HG03558 (cell line): ENCODE results near the gene SCIN.
A peak's percentile ranks its signal among the peaks of the same experiment; 100 is the strongest.

Source experiments
- ATAC-seq: cut with Tn5 transposase; IDR thresholded peaks from one replicate; pipeline ENCODE4 v1.9.1; 2021; ENCODE audit warnings: moderate number of reproducible peaks; ENCODE audit not compliant: unreplicated experiment; ENCODE audit errors: extremely low read depth

SCIN gene

DNA sequence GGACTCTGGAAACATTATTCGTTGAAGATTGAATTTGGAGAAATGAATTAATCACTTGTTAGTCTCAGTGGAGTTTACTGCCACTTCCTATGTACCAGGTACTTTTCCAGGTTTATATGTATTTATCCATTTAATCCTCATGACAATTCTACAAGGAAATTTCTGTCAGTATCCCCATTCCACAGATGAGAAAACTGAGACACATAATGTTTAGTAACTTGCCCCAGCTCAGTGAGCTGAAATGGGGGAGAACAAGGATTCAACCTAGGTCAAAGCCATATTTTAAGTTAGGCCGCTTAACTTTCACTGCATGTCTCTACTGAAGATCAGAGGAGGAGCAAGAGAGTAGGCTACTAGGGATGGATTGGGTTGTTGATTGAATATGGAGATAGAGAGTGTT, 4.6 kb upstream of the SCIN start:
- ATAC-seq = no peak

DNA sequence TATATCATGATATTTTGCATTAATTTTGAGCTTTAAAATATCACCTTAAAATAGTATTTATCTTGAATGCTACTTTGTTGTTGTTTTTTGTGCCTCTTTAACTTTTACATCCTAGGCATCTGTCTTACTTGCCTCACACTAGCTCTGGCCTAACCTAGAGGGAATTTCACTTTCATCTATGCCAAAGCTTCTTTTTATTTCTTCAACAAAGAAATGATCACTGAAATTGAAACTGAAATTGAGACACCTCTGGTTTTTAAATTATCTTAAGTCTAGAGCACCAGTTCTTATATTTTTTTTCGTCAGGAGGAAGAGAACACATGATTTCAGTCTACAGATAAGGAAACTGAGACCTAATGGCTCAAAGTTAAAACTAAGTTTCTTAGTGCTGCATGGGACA, 3.5 kb upstream of the SCIN start:
- peak; percentile 76 for ATAC-seq

DNA sequence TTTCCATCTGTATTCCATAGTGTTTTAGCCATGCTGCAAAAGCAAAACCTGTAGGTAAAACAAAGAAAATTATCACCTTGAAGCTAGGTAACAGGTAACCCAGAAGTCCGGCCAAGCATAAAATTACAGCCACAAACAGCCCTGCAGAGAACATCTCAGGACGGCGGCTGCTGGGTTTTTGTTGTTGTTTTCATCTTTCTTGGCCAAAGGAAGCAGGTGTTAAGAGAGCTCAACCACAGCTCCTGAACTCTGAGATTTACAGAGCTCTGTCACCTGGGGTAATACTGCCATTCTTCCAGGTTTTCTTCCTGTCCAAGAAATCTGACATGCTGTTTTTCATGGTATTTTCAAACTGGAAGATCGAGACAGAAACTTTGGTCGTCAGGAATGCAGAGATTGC, 847 bp upstream of the SCIN start:
- no peak for ATAC-seq

DNA sequence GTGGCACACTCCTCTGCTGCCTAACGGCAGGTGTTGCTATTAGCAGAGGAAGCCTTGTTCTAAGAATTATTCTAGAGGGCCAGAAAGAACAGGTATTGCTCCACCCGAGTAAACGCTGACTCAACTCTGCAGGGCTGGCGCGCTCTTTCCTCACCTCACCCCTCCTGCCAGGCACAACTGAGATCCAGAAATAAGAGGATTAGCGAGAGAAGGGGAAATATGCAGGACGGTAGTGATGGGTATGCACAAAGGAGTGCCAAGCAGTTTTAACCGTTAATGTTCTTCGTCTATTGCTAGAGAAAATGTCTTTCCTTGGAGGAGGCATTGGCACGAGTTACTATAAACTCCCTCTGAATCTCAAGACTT, 369 bp upstream of the SCIN start:
- ATAC-seq = no peak

DNA sequence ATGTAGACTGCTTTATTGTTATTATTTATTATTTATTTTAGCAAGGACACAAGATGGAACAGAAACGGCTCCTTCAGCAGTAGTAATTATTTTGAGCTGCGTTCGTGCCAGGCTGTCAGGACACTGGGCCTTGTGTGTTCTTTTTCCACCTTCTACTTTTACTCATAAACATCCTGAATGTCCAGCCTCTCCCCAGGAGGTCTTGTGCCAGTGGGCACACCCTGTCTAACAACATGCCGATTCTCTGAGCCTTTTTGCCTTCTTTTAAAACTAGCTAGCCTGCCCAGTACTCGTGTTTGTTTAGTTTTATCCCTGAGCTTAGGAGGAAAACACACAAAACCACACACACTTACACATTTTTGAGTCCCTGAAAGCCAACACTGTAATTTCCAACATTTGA, 1.2 kb downstream of the SCIN start:
- ATAC-seq = no peak

DNA sequence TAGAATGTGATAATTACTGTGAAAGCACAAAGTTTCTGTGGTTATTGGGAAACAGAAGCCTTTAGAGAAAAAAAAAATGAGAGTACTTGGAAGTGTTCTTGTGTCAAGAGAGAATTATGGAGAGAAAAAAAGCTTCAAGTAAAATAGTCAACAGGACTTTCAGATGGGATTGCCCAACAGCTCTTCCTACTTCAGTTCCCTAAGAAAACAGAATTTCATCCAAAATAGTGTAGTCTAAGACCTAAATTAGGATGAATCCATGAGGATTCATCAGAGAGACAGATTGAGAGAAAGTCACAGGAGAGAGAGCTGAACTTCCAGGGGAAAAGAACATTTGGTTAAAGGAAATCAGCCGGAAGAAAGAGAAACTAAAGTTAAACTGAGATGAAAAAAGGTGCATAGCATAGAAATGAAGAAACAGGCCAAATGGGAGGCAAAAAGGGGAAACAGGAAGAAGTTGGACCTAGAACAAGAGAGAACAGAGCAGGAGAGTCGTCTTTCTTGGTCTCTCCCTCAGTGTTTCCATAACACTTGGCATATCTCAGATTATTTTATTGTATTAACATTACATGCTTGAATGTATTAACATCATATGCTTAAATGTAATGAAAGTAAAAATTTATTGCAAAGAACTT, 2.5 kb downstream of the SCIN start:
- ATAC-seq = no peak

DNA sequence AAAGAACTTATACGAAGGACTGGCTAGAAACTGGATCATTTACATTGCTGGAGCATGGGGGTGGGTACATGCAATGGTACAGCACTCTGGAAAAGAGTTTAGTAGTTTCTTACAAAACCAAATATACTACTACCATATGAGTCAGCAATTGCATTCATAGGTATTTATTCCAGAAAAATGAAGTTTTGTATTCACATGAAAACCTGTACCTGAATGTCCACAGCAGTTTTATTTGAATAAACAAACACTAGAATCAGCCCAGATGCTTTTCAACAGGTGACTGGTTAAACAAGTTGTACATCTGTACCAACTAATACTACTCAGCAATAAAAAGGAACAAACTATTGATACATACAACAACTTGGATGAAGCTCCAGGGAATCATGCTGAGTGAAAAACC, 3.4 kb downstream of the SCIN start:
- ATAC-seq = no peak

DNA sequence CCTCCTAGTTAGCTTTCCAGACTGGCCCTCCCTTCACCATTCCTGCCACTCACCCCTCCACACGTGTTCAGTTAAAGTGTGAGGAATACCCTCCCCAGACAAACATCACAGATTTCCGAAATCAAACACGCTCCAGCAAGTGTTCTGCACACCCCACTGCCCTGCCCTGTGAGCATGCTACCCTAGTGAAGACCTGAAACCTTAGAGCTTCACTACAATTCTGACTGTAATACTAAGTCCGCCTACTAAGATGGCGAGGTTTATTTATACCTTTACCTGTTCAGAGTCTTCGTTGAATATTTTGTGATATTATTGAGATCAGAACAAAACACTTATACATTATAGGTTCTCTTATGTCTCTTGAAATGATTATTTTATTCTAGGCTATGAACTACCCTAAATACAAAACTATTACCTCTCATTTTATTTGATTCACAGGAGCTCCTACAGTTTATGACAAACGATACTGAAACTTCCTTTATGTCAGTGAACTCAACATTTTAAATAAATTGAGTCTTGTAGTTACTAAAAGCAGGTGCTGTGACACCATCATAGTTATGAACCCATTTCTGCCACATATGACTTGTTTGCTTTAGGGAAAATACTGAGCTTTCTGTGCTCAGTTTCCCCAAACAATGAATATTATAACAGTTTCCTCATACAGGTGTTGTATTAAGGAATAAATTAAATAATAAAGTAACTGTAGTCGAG, 8.6 kb downstream of the SCIN start:
- peak; percentile 41 for ATAC-seq

DNA sequence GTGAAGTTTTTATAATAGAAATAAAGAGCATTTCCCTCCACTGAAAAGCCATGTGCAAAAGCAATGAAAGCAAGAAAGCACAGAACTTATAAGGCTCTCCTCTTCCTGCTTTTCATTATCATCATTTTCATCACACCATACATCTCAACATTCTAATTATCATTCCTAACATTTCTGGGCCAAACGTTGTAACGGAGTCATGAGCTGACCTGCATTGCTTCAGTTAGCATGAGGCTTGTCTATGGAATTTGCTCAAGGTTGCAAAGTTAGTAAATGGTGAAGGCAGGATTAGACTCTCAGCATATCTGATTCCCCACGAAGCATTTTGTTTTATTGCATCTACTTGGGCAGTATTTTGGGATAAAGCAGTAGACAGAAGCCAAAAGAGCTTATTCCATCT, 11.4 kb downstream of the SCIN start:
- no peak for ATAC-seq

DNA sequence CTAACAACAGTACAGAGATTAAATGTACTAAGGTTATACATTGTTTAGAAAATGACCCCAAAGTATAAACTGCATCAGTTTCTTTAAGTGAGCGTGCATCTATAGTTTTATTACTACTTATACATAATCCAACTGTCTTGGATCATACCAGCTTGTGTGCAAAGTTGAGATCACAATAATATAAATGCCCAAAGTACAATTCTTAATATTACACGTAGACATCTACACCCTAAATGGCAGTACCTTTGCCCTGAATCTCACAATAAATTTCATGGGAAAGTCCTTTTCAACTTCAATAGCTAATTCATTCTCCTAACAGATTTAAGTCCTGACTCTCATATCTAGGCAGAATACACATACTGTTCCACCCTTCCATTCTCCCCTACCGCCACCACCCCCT, 11.8 kb downstream of the SCIN start:
- no peak for ATAC-seq

DNA sequence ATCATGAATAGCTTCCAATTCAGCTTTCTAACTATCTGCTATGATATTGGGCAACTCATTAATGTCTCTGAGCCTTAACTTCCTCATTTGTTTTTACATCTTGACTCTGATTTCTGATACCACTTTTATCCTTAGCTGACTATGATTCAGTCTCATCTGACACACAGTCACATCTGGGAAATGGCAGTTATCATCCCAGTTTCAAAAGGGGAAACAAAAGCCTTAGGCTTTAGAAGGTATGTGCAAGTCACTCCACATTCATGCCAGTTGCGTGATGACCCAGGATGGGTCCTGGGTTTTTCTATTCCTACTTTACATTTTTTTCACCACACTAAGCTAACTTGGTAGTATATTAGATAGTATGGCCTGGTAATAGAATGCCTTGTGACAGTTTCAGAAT, 12.7 kb downstream of the SCIN start:
- no peak for ATAC-seq

DNA sequence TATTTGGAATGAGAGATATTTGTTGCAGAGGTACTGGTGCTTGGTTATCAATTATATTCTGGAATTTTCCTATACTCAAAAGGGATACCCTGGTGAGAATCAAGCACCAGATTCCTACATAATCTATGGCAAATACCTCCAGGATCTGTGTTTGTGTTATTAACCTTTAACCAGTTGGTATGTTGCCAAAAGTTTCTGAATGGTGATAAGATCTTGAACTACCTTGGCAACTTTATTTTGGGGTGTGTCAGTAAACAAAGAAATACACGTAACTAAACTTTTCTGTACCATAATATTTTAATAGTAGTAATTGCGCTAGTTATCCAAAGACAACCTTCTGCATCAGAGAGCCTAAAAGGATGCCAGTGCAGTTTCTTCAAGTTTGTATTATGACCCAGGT, 13.4 kb downstream of the SCIN start:
- ATAC-seq = no peak

DNA sequence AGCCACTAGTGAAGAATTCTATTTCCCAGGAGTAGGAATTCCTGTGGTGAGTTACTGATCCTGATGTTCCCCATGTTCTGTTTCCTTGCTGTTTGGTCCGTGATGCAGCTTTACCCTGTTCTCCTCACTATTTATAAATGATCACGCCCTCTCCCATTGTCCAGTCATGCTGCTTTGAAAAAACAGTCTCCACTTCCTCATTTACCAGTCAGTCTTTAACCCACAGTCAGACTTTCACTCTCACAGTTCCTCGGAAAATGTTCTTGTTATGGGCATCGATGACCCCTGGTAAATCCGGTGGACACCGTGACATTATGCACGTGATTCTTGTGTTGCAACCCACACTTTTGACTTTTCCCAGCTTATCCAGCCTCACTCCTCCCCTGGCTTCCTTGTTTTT, 14.4 kb downstream of the SCIN start:
- peak; percentile 95 for ATAC-seq

DNA sequence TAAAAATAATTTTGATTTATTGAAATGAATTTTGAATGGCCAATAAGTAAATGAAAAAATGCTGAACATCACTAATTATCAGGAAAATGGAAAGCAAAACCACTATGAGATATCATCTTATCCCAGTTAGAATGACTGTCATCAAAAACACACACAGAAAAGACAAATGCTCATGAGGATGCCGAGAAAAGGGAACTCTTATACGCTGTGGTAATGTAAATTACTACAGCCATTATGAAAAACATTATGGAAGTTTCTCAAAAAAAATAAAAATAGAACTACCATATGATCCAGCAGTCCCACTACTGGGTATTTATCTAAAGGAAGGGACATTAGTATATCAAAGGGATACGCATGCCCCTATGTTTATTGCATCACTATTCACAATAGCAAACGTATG, 15.8 kb downstream of the SCIN start:
- ATAC-seq = no peak

DNA sequence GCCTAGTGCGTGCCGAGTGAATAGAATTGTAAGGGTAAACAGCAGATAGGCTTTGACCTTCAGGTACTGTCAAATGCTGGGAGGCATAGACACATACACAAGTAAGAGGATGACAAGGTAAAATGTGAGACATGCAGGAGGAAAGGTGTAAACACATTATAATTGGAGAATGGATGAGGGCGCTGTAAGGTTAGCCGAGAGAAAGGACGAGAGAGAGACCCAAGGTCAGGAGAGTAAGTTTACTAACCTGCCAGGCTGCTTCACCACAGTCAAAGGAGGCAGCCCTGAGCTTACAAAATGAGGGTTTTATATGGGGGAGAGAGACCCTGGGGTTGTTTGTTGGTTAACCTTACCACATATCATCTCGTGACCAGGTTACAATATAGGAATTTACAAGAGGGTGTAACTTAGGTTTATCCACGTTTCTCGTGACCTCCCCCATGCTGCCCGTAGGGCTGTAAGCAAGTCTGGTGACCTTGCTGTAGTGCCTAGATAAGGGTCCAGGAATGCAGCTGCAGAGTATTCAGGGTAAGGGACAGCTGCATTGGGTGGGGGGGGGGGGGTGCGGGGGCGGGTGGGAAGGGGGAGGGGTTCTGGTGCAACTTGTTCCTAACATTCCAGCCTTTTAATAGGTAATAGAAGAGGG, 17.9 kb downstream of the SCIN start:
- ATAC-seq = no peak

DNA sequence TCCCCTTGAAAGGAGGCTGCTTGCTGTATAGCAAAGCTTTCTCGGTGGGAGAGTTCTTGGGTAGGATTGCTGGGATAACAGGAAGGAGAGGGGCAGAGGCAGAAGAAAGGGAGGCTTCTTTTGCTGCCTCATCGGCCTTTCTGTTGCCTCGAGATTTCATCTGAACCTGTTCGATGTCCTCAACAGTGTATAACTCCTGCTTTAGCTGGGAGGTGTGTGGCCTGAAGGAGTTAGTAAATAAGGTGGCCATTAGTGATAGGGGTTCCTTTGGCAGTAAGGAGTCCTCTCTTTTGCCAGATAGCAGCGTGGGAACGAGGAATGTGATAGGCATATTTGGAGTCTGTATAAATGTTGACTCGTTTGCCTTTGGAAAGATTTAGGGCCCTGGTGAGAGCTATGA, 20.0 kb downstream of the SCIN start:
- no peak for ATAC-seq

DNA sequence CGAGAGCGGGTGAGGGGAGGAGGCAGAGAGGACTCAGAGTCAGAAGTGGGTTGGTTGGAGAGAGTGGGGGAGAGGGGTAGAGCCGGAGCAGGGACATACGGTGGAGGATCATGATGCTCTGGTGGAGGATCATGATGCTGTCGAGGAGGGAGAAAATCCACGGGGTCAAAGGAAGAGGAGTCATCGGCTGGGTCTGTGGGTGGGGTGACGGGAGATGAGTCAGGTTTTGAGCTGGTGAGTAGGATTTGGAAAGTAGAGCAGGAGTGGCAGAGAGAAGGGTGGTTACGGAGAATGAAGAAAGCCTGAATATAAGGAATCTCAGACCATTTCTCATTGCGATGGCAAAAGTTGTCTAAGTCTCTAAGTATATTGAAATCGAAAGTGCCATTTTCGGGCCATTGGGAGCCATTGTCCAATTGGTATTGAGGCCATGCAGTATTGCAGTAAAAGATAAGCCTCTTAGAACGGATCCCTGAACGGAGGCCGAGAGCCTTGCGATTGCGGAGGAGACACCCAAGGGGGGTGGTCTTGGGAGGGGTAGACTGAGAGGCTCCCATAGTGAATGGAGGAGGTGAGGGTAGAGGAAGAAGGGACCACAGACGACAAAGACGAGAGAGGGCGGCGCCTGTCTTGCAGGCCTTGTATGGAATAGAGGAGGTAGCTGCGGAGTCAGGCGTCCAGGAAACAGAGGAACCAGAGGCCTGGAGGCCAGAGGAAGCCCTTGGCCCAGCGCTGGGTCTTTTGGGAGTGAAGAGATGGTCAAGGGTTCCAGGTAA, 23.8 kb downstream of the SCIN start:
- no peak for ATAC-seq

DNA sequence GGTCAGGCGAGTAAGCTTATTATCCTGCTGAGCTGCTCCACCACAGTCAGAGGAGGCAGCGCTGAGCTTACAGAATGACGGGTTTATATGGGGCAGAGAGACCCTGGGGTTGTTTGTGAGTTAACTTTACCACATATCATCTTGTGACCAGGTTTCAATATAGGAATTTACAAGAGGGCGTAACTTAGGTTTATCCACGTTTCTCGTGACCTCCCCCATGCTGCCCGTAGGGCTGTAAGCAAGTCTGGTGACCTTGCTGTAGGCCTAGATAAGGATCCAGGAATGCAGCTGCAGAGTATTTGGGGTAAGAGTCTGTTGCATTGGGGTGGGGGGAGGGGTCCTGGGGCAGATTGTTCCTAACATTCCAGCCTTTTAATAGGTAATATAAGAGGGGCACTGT, 24.6 kb downstream of the SCIN start:
- no peak for ATAC-seq

DNA sequence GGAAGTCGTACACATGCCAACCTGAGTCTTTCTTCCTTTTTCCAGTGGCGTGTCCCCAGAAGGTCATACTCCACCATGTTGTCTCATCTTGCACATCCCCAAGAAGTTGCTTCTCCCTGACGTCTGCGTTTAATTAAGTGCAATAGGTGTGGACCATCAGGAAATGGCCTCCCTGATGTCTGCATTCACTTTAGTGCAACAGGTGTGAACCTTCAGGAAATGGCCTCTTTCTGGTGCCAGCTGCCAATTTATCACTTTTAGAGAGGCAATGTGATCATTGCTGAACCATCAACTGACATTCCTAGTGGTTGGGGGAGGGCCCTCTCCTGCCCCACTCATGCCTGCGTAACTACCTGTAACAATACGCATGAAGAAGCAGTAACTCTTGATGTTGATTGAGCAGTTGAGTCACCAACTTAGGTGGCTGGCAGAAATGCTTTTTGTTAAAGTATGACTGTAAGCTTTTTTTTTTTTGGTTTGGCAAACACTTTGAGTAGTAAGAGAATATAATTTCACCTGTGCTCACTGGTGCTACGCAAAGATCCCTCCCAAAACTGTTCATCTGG, 25.8 kb downstream of the SCIN start:
- ATAC-seq = no peak

DNA sequence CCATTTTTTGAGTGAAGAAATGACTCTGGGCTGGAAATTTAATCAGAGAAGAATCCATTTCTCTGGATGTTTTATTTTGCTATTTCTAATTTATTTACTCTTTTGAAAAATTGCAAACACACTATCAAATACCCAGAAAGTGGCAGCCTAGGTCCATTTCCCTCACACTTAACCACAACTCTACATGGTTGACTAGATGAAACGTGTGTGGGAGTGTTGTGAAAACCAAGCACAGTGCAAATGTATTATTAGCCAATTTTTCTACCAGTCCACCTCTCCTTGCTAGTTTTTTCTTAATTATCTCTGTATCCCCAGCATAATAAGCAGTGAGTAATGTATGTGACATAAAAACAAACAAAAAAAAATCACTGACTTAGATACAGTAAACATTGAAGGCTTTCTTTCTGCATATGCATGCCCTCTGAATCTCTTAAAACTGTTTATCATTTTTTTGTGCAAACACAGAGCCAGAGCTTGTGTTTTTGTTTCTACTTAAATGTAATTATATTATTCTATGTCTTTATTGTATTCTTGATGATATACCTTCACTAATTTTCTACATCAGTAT, 30.9 kb downstream of the SCIN start:
- peak; percentile 72 for ATAC-seq

DNA sequence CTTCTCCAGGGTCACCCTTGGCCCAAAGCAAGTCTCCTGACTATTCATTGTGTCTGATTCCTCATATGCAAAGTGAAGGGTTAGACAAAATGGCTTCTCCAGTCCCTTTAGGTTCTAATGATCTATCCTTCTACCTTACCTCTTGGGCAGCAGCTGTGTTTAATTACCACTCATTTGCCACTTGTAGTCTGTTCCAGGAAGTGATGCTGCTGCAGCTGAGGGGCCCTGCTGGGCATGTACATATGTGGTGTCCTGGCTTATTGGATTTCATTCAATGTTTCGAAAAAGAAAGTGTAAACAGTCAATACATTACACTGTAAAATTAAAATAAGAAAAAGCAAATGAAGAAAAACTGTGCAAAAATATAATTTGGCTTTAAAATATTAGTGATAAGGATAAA, 36.6 kb downstream of the SCIN start:
- ATAC-seq = no peak
